Left lobe of liver (tissue), 1 donor: ENCODE data around the gene AMER2. TPM values are rescaled to one million over a fixed set of nuclear protein-coding genes. Genes with fewer than 3 reads are reported as not detected.

ENCODE experiments used
- total RNA-seq: library from RNA; stranded (reverse); gene quantifications from one replicate; pipeline ENCODE4 v1.2.1, GENCODE V29; 2021
- donor health status: DM: no; HTN: yes; CAD: no.

Gene AMER2
- total RNA-seq, 1 donor from 2014 or later = not detected

Other genes starting within 250 kb of the AMER2 start
- gene PABPC3, start 76.2 kb downstream of the AMER2 start, total RNA-seq = 0.10 TPM
- gene MTMR6, start 115.2 kb upstream of the AMER2 start, total RNA-seq = 4.8 TPM
- 14.3 TPM for gene NUP58, start 129.3 kb upstream of the AMER2 start, total RNA-seq
- gene ATP8A2, start 199.7 kb upstream of the AMER2 start, total RNA-seq = not detected